Ovary (tissue), 3 donors: ENCODE measurements around the gene PBXIP1.

Source experiments
- CTCF ChIP-seq, 3 donors: fragments of 450-650 bp in 2 of 3; fragments of 200-600 bp in 1 of 3; IDR thresholded peaks; one replicate each; pipeline versions ENCODE4 v1.5.1 to v1.8.0; 2016 to 2022; ENCODE audit warnings: antibody characterized with exemption in 3 of 3, mild to moderate bottlenecking in 1 of 3
- POLR2A ChIP-seq: fragments of 450-650 bp; IDR thresholded peaks from one replicate; pipeline ENCODE4 v1.6.1; 2017; ENCODE audit warnings: antibody characterized with exemption, mild to moderate bottlenecking, moderate library complexity
- donor health status: DM: no; HTN: no; CAD: no.

- no peak for TF ChIP-seq CTCF (IDR thresholded peaks at IDR 0.05)
- TF ChIP-seq POLR2A = no peak
These were observed 30.3 kb downstream of the PBXIP1 start for GRCh38 chr1:154925335-154926170.
